ENCODE results near the gene OR2T35. TPM values are rescaled to one million over a fixed set of nuclear protein-coding genes. Genes with fewer than 3 reads are reported as not detected.
"Not testable (repeated sequence)": the region's sequence is repeated elsewhere in the genome, so short reads cannot be mapped to it uniquely, and the experiment has no call there.

Gene OR2T35
- total RNA-seq (2014; rRNA removed; shearing (Covaris generic)), result not detected in 2 replicates

- not testable (repeated sequence) for DNase-seq (ENCODE audit: low read depth)
Measured at GRCh38 chr1:248645178-248645577, at the start of gene OR2T35. TSS of gene OR2T35 (minus strand) at chr1:248645278. CDS start at chr1:248639258, 6,020 bp downstream.

- peak; percentile 56 for DNase-seq (ENCODE audit: low read depth)
Measured at GRCh38 chr1:248691567-248692155, 46.6 kb upstream of the OR2T35 start.

- DNase-seq (ENCODE audit: low read depth), result no peak
Measured at GRCh38 chr1:248688527-248689298, 43.6 kb upstream of the OR2T35 start.

GRCh38 chr1:248686815-248687214, 41.7 kb upstream of the OR2T35 start:
- DNase-seq (ENCODE audit: low read depth), result peak; percentile 13

- DNase-seq (ENCODE audit: low read depth), result no peak
Measured at GRCh38 chr1:248681651-248682050, 36.6 kb upstream of the OR2T35 start.

GRCh38 chr1:248670003-248670402, 24.9 kb upstream of the OR2T35 start:
- no peak for DNase-seq (ENCODE audit: low read depth)

GRCh38 chr1:248663453-248664328, 18.6 kb upstream of the OR2T35 start:
- not testable (repeated sequence) for DNase-seq (ENCODE audit: low read depth)

- not testable (repeated sequence) for DNase-seq (ENCODE audit: low read depth)
Measured at GRCh38 chr1:248656797-248657196, 11.7 kb upstream of the OR2T35 start.

- DNase-seq (ENCODE audit: low read depth), result not testable (repeated sequence)
Measured at GRCh38 chr1:248655354-248655753, 10.3 kb upstream of the OR2T35 start, which contains the start of gene OR2T27. TSS of gene OR2T27 (minus strand) at chr1:248655528. CDS start at chr1:248650884, 4,644 bp downstream.

GRCh38 chr1:248648770-248649536, 3.9 kb upstream of the OR2T35 start:
- DNase-seq (ENCODE audit: low read depth), result not testable (repeated sequence)

GRCh38 chr1:248642971-248643651, 2.0 kb downstream of the OR2T35 start:
- DNase-seq (ENCODE audit: low read depth), result not testable (repeated sequence)

- DNase-seq (ENCODE audit: low read depth), result not testable (repeated sequence)
Measured at GRCh38 chr1:248641583-248641982, 3.5 kb downstream of the OR2T35 start.

- not testable (repeated sequence) for DNase-seq (ENCODE audit: low read depth)
Measured at GRCh38 chr1:248640906-248641305, 4.2 kb downstream of the OR2T35 start.

GRCh38 chr1:248639652-248640051, 5.4 kb downstream of the OR2T35 start:
- not testable (repeated sequence) for DNase-seq (ENCODE audit: low read depth)

- DNase-seq (ENCODE audit: low read depth), result not testable (repeated sequence)
Measured at GRCh38 chr1:248636612-248637011, 8.5 kb downstream of the OR2T35 start.

GRCh38 chr1:248634991-248635390, 10.1 kb downstream of the OR2T35 start, which contains the start of gene OR2T11:
TSS of gene OR2T11 (minus strand) at chr1:248635091. CDS start at chr1:248627128, 7,963 bp downstream.
- DNase-seq (ENCODE audit: low read depth), result not testable (repeated sequence)

- DNase-seq (ENCODE audit: low read depth), result peak; percentile 44
Measured at GRCh38 chr1:248631354-248632008, 13.6 kb downstream of the OR2T35 start.

- no peak for DNase-seq (ENCODE audit: low read depth)
Measured at GRCh38 chr1:248630551-248630950, 14.5 kb downstream of the OR2T35 start.

GRCh38 chr1:248627971-248628844, 16.9 kb downstream of the OR2T35 start:
- no peak for DNase-seq (ENCODE audit: low read depth)

Measured in Daoy (cell line).